HepG2 (cell line): Measurements from ENCODE around the gene ACO1. TPM values are rescaled to one million over a fixed set of nuclear protein-coding genes. Genes with fewer than 3 reads are reported as not detected.

Experiments used
- GLMP ChIP-seq: sonication (generic); formaldehyde crosslinking; IDR thresholded peaks from 2 replicates; pipeline ENCODE4 v1.9.0; 2021; ENCODE audit warnings: missing genetic modification reagents, mild to moderate bottlenecking, borderline replicate concordance
- HOXA7 ChIP-seq: sonication (generic); formaldehyde crosslinking; IDR thresholded peaks from 2 replicates; pipeline ENCODE4 v1.8.1; 2022; ENCODE audit warnings: mild to moderate bottlenecking, missing genetic modification reagents, moderate library complexity
- ISL2 ChIP-seq: sonication (generic); formaldehyde crosslinking; IDR thresholded peaks from 2 replicates; pipeline ENCODE4 v1.5.0; 2020; ENCODE audit warnings: missing genetic modification reagents
- NR2C2 ChIP-seq: sonication (generic); formaldehyde crosslinking; IDR thresholded peaks from 2 replicates; pipeline ENCODE4 v1.4.0; 2020; ENCODE audit warnings: missing genetic modification reagents, mild to moderate bottlenecking, moderate library complexity, borderline replicate concordance
- NR2F2 ChIP-seq: IDR thresholded peaks from 2 replicates; pipeline ENCODE4 v1.6.1; 2012; ENCODE audit warnings: low read depth, inconsistent platforms, borderline replicate concordance
- PREB ChIP-seq: sonication (generic); formaldehyde crosslinking; IDR thresholded peaks from 2 replicates; pipeline ENCODE4 v1.4.0; 2020; ENCODE audit warnings: missing genetic modification reagents
- SKI ChIP-seq: fragments of 450-650 bp; IDR thresholded peaks from one replicate; pipeline ENCODE4 v1.6.1; 2018; ENCODE audit warnings: mild to moderate bottlenecking; ENCODE audit not compliant: partially characterized antibody
- SNAI1 ChIP-seq: sonication (generic); formaldehyde crosslinking; IDR thresholded peaks from 2 replicates; pipeline ENCODE4 v1.5.0; 2020; ENCODE audit warnings: mild to moderate bottlenecking, missing genetic modification reagents, borderline replicate concordance
- TIGD3 ChIP-seq: sonication (generic); formaldehyde crosslinking; IDR thresholded peaks from 2 replicates; pipeline ENCODE4 v1.5.1; 2020; ENCODE audit warnings: mild to moderate bottlenecking, missing genetic modification reagents, borderline replicate concordance
- ZEB1 ChIP-seq: IDR thresholded peaks from 2 replicates; pipeline ENCODE4 v1.6.1; 2012; ENCODE audit warnings: mild to moderate bottlenecking, low read depth, inconsistent platforms; ENCODE audit not compliant: insufficient replicate concordance
- ZNF350 ChIP-seq: sonication (generic); formaldehyde crosslinking; IDR thresholded peaks from 2 replicates; pipeline ENCODE4 v1.4.0; 2020; ENCODE audit warnings: mild to moderate bottlenecking, low read depth, missing genetic modification reagents, borderline replicate concordance
- ZNF512 ChIP-seq: sonication (generic); formaldehyde crosslinking; IDR thresholded peaks from 2 replicates; pipeline ENCODE4 v1.4.0; 2020; ENCODE audit warnings: mild to moderate bottlenecking, missing genetic modification reagents
- ZNF567 ChIP-seq: sonication (generic); formaldehyde crosslinking; IDR thresholded peaks from 2 replicates; pipeline ENCODE4 v1.8.1; 2023; ENCODE audit warnings: mild to moderate bottlenecking, missing genetic modification reagents, borderline replicate concordance
- ZNF7 ChIP-seq: IDR thresholded peaks from 2 replicates; pipeline ENCODE4 v1.6.1; 2016; ENCODE audit warnings: missing biosample characterization, missing genetic modification reagents
- ZNF703 ChIP-seq: sonication (generic); formaldehyde crosslinking; IDR thresholded peaks from 2 replicates; pipeline ENCODE4 v1.5.1; 2020; ENCODE audit warnings: missing genetic modification reagents, mild to moderate bottlenecking, moderate library complexity, borderline replicate concordance
- ZNF740 ChIP-seq: sonication (generic); formaldehyde crosslinking; IDR thresholded peaks from 2 replicates; pipeline ENCODE4 v1.4.0; 2020; ENCODE audit warnings: missing genetic modification reagents
- ZNF75D ChIP-seq: sonication (generic); formaldehyde crosslinking; IDR thresholded peaks from 2 replicates; pipeline ENCODE4 v1.8.1; 2023; ENCODE audit warnings: missing genetic modification reagents, mild to moderate bottlenecking, borderline replicate concordance
- ZSCAN31 ChIP-seq: sonication (generic); formaldehyde crosslinking; IDR thresholded peaks from 2 replicates; pipeline ENCODE4 v1.5.0; 2020; ENCODE audit warnings: low read depth, mild to moderate bottlenecking, missing genetic modification reagents
- polyA plus RNA-seq, 8 experiments: library from polyadenylated mRNA; depleted of rRNA in 3 of 8; stranded (reverse) in 7 of 8; unstranded in 1 of 8; fragments of >200 nt; fragmentation: Illumina TruSeq in 4 of 8; extraction: Trizol in 4 of 8; gene quantifications; 2 replicates each; pipeline versions ENCODE4 v1.2.1 to v1.2.3, GENCODE V29; 2011 to 2016; ENCODE audit warnings: low read depth in 4 of 8, missing spikeins in 1 of 8, mixed read lengths in 1 of 8; ENCODE audit not compliant: insufficient read depth in 1 of 8
- total RNA-seq, 5 experiments: library from RNA; depleted of rRNA; stranded (reverse); fragments of >200 nt; fragmentation: Illumina TruSeq; extraction: Trizol; gene quantifications; 2 replicates each; pipeline ENCODE4 v1.2.3, GENCODE V29; 2016; ENCODE audit warnings: low read depth in 1 of 5
- TF ChIP-seq, protein P1 (sequence below): sonication (generic); formaldehyde crosslinking; IDR thresholded peaks from 2 replicates; pipeline ENCODE4 v1.5.0; 2020; ENCODE audit warnings: missing genetic modification reagents

Gene ACO1
- total and polyA plus RNA-seq, 2 of the 13 experiments (the other 11 are each of a cell fraction or from before 2014, with no cell fraction given): 20.1 to 48.2 TPM

GRCh38 chr9:32384364-32385151, at the start of gene ACO1 (continued):
- TF ChIP-seq GLMP (CRISPR knock-in tag) (no peak), ZNF350 (CRISPR knock-in tag) (no peak; the same call in 1 of the 2 replicates), ZNF567 (peak; percentile 70; the same call in 1 of the 2 replicates), ZNF7 (CRISPR knock-in tag) (no peak), ZSCAN31 (peak; percentile 89; the same call in 1 of the 2 replicates), PREB (CRISPR knock-in tag) (no peak), ZNF703 (CRISPR knock-in tag) (peak; percentile 52; the same call in 1 of the 2 replicates), SNAI1 (no peak), NR2C2 (CRISPR knock-in tag) (peak; percentile 28; the same call in 1 of the 2 replicates), ISL2 (CRISPR knock-in tag) (peak; percentile 34; the same call in 1 of the 2 replicates), NR2F2 (peak; percentile 39; the same call in 1 of the 2 replicates), TIGD3 (CRISPR knock-in tag) (no peak), HOXA7 (CRISPR knock-in tag) (no peak), ZNF75D (CRISPR knock-in tag) (no peak), SKI (peak; percentile 40), ZEB1 (no peak), ZNF740 (CRISPR knock-in tag) (no peak), ZNF512 (CRISPR knock-in tag) (no peak)
- TF ChIP-seq, protein P1, sequence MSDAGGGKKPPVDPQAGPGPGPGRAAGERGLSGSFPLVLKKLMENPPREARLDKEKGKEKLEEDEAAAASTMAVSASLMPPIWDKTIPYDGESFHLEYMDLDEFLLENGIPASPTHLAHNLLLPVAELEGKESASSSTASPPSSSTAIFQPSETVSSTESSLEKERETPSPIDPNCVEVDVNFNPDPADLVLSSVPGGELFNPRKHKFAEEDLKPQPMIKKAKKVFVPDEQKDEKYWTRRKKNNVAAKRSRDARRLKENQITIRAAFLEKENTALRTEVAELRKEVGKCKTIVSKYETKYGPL (CRISPR knock-in tag): no peak
